ENCODE results near the gene FANCC.

DNA sequence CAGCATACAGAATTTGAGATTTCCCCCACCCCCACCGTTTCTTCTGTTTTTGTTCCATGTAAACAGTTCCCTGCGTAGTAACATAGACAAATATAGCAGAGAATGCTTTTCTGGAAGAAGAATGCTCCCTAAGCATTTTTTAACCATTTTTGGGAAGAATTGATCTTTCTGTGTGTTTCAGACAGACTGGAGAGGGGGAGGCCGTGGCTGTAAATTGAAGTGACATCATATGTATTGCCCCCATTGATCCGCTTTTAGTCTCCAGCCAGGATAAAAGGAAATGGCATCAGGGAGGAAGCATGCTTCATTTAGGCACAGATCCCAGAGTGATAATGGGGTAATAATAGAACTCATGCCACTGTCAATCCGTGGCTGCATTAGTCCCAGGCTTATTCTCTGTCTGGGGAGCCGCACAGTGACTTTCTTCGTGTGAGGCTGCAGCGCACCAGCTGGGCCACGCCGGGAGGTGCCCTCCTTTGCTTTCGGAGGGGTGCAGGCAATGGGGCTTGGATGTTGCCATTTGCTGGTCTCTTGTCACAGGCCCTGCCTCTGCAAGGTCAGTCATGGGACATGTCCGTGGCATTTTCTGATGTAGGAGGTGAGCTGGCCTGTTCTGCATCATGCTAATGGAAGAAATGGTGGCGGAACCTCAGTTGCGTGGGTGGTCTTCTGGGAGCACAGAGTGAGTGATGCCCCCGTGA, 261.5 kb downstream of the FANCC start:
- TF ChIP-seq, protein P1, sequence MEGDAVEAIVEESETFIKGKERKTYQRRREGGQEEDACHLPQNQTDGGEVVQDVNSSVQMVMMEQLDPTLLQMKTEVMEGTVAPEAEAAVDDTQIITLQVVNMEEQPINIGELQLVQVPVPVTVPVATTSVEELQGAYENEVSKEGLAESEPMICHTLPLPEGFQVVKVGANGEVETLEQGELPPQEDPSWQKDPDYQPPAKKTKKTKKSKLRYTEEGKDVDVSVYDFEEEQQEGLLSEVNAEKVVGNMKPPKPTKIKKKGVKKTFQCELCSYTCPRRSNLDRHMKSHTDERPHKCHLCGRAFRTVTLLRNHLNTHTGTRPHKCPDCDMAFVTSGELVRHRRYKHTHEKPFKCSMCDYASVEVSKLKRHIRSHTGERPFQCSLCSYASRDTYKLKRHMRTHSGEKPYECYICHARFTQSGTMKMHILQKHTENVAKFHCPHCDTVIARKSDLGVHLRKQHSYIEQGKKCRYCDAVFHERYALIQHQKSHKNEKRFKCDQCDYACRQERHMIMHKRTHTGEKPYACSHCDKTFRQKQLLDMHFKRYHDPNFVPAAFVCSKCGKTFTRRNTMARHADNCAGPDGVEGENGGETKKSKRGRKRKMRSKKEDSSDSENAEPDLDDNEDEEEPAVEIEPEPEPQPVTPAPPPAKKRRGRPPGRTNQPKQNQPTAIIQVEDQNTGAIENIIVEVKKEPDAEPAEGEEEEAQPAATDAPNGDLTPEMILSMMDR (conservative IDR thresholded peaks at IDR 0.05): no peak
- TF ChIP-seq ZFX (IDR thresholded peaks at IDR 0.05): no peak

Data from C4-2B (cell line).